ENCODE measurements around the gene SP4. TPM values are rescaled to one million over a fixed set of nuclear protein-coding genes. Genes with fewer than 3 reads are reported as not detected.
"Not testable (repeated sequence)": the region's sequence is repeated elsewhere in the genome, so short reads cannot be mapped to it uniquely, and the experiment has no call there.

SP4 gene
- total RNA-seq, 1 donor from 2014 or later = 5.9 TPM

- DNase-seq = no peak
- Histone ChIP-seq H3K27me3 (ENCODE audit: low read depth) (peaks cover 4% of the 10 kb centered on the region), H3K4me3 (no peak overlapping the region), H3K4me1 (no peaks in the 10 kb centered on the region), H3K9me3 (replicated peaks) (peaks cover 4% of the 10 kb centered on the region), H3K36me3 (no peaks in the 10 kb centered on the region), H3K27ac (replicated peaks) (no peak overlapping the region)
- peak; percentile 39 for TF ChIP-seq CTCF (IDR thresholded peaks at IDR 0.05; ENCODE audit: borderline replicate concordance)
- intact Hi-C loops (cut with micrococcal nuclease) = no loop called here
Measured at GRCh38 chr7:21526007-21526406, 98.1 kb downstream of the SP4 start.

GRCh38 chr7:21526448-21526847, 98.6 kb downstream of the SP4 start:
- intact Hi-C loops (cut with micrococcal nuclease) = no loop called here
- Histone ChIP-seq H3K9me3 (replicated peaks) (peaks cover 8% of the 10 kb centered on the region), H3K36me3 (no peaks in the 10 kb centered on the region), H3K27ac (replicated peaks) (no peak overlapping the region), H3K27me3 (ENCODE audit: low read depth) (peaks cover 4% of the 10 kb centered on the region), H3K4me1 (no peaks in the 10 kb centered on the region), H3K4me3 (no peak overlapping the region)
- DNase-seq = no peak
- no peak for TF ChIP-seq CTCF (IDR thresholded peaks at IDR 0.05; ENCODE audit: borderline replicate concordance)

GRCh38 chr7:21532485-21532884, 104.6 kb downstream of the SP4 start:
- H3K27ac ChIP-seq (replicated peaks); H3K36me3 ChIP-seq; H3K27me3 ChIP-seq (ENCODE audit: low read depth); H3K4me1 ChIP-seq; DNase-seq; H3K4me3 ChIP-seq; intact Hi-C loops (cut with micrococcal nuclease): not testable (repeated sequence)
- H3K9me3 ChIP-seq (replicated peaks) = peaks cover 12% of the 10 kb centered on the region

GRCh38 chr7:21533646-21534045, 105.8 kb downstream of the SP4 start:
- H3K4me1 ChIP-seq; DNase-seq; H3K27me3 ChIP-seq (ENCODE audit: low read depth); H3K27ac ChIP-seq (replicated peaks); H3K36me3 ChIP-seq; H3K4me3 ChIP-seq; intact Hi-C loops (cut with micrococcal nuclease): not testable (repeated sequence)
- peaks cover 12% of the 10 kb centered on the region for H3K9me3 ChIP-seq (replicated peaks)

GRCh38 chr7:21536445-21537118, 108.7 kb downstream of the SP4 start:
- H3K9me3 ChIP-seq (replicated peaks); H3K36me3 ChIP-seq; H3K4me3 ChIP-seq; intact Hi-C loops (cut with micrococcal nuclease); H3K27ac ChIP-seq (replicated peaks); DNase-seq; H3K4me1 ChIP-seq: not testable (repeated sequence)
- peaks cover 33% of the 10 kb centered on the region for H3K27me3 ChIP-seq (ENCODE audit: low read depth)

GRCh38 chr7:21538936-21539495, 111.1 kb downstream of the SP4 start:
- Histone ChIP-seq H3K36me3 (no peaks in the 10 kb centered on the region), H3K4me3 (no peak overlapping the region), H3K27ac (replicated peaks) (no peak overlapping the region), H3K9me3 (replicated peaks) (no peaks in the 10 kb centered on the region), H3K27me3 (ENCODE audit: low read depth) (peaks cover 58% of the 10 kb centered on the region), H3K4me1 (peaks cover 15% of the 10 kb centered on the region)
- intact Hi-C loops (cut with micrococcal nuclease) = no loop called here
- no peak for DNase-seq
- TF ChIP-seq CTCF (IDR thresholded peaks at IDR 0.05; ENCODE audit: borderline replicate concordance) = no peak

- Histone ChIP-seq H3K27ac (replicated peaks) (no peak within 1 kb of the TSS), H3K27me3 (ENCODE audit: low read depth) (peaks cover 86% of the 10 kb centered on the region), H3K4me3 (peak within 1 kb of the TSS; percentile 69), H3K9me3 (replicated peaks) (no peaks in the 10 kb centered on the region), H3K36me3 (no peaks in the 10 kb centered on the region), H3K4me1 (peaks cover 16% of the 10 kb centered on the region)
- intact Hi-C loops (cut with micrococcal nuclease) = no loop called here
- peak; percentile 15 for TF ChIP-seq CTCF (IDR thresholded peaks at IDR 0.05; ENCODE audit: borderline replicate concordance)
- DNase-seq = peak; percentile 28
Measured at GRCh38 chr7:21542891-21543527, 115.1 kb downstream of the SP4 start, which contains the start of gene DNAH11. Gene DNAH11 (plus strand): TSS chr7:21543039. CDS start chr7:21543246, 207 bp downstream.
